ENCODE results near the gene ERH. TPM values are rescaled to one million over a fixed set of nuclear protein-coding genes. Genes with fewer than 3 reads are reported as not detected.

ERH gene
- total RNA-seq, 1 donor from 2014 or later, result 54.1 TPM

Other genes with a start within 250 kb of the ERH start
- 34.3 TPM for gene DCAF5, start 245.2 kb downstream of the ERH start, total RNA-seq
- gene EXD2, start 206.8 kb downstream of the ERH start, total RNA-seq, result 18.5 TPM
- gene GALNT16, start 138.1 kb downstream of the ERH start, total RNA-seq, result 17.3 TPM
- gene SLC39A9, start 393 bp upstream of the ERH start, total RNA-seq, result 56.3 TPM
- 0.21 TPM for gene PLEKHD1, start 86.4 kb upstream of the ERH start, total RNA-seq
- 0.21 TPM for gene CCDC177, start 176.6 kb upstream of the ERH start, total RNA-seq
- gene SUSD6, start 213.3 kb upstream of the ERH start, total RNA-seq, result 27.2 TPM